ENCODE data around the gene SSR2. TPM values are rescaled to one million over a fixed set of nuclear protein-coding genes. Genes with fewer than 3 reads are reported as not detected.
"Not testable (repeated sequence)": the region's sequence is repeated elsewhere in the genome, so short reads cannot be mapped to it uniquely, and the experiment has no call there.

Gene SSR2
- total RNA-seq, 1 donor from 2014 or later = 348 TPM

- Histone ChIP-seq H3K27me3 (ENCODE audit: control insufficient read depth, insufficient read depth, low read length) (no peaks in the 10 kb centered on the region), H3K36me3 (ENCODE audit: control insufficient read depth, insufficient read depth, low read length) (peaks cover 1% of the 10 kb centered on the region), H3K4me3 (ENCODE audit: low read depth, low read length) (no peak overlapping the region)
- DNase-seq (ENCODE audit: low read depth) = no peak
- TF ChIP-seq CTCF (IDR thresholded peaks at IDR 0.05; ENCODE audit: insufficient read depth, low read length, poor library complexity, severe bottlenecking) = no peak
Observed at GRCh38 chr1:156051011-156051725, 30.4 kb upstream of the SSR2 start.

DNA sequence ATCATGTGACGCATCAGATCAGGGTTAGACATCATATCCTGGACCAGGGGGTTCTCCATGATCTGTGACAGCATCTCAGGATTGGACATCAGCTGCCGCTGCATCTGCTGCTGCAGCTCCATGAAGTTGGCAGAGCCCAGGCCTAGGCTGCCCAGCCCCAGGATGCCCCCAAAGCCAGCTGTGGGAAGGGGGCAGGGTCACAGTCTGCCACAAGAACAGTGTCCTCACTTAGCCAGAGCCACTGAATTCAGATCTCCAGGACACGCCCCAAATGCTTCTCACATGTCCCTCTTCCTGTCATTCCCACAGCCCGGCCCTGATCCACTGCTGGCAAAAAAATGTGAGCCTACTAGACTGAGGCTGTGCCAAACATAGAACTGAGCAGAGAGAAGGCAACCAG lies 29.6 kb upstream of the SSR2 start:
- Histone ChIP-seq H3K36me3 (ENCODE audit: control insufficient read depth, insufficient read depth, low read length) (peaks cover 1% of the 10 kb centered on the region), H3K27me3 (ENCODE audit: control insufficient read depth, insufficient read depth, low read length) (no peaks in the 10 kb centered on the region), H3K4me3 (ENCODE audit: low read depth, low read length) (no peak overlapping the region)
- no peak for TF ChIP-seq CTCF (IDR thresholded peaks at IDR 0.05; ENCODE audit: insufficient read depth, low read length, poor library complexity, severe bottlenecking)
- no peak for DNase-seq (ENCODE audit: low read depth)

GRCh38 chr1:156048663-156049258 lies 28.0 kb upstream of the SSR2 start:
- TF ChIP-seq CTCF (IDR thresholded peaks at IDR 0.05; ENCODE audit: insufficient read depth, low read length, poor library complexity, severe bottlenecking) = no peak
- H3K27me3 ChIP-seq (ENCODE audit: control insufficient read depth, insufficient read depth, low read length) = no peaks in the 10 kb centered on the region
- H3K36me3 ChIP-seq (ENCODE audit: control insufficient read depth, insufficient read depth, low read length) = peaks cover 1% of the 10 kb centered on the region
- H3K4me3 ChIP-seq (ENCODE audit: low read depth, low read length) = no peak overlapping the region
- no peak for DNase-seq (ENCODE audit: low read depth)

DNA sequence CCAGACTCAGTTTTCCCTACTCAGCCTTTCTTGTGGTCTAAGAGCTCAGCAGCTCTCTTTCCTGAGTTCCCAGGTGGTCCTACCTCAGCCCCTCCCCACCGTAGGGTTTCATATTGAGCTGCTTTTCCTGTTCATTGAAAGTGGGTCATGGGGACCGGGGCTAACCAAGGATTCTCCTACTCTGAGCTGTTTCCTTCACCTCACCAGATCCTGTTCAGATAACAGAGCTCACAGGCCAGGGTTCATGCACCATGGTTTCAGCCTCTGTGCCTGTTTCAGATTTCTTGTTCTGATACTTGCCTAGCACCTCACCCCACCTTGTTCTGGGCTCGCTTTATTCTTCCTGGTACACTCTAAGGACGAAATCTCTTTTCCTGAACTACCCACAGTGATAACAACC lies 24.3 kb upstream of the SSR2 start:
- no peak for TF ChIP-seq CTCF (IDR thresholded peaks at IDR 0.05; ENCODE audit: insufficient read depth, low read length, poor library complexity, severe bottlenecking)
- Histone ChIP-seq H3K36me3 (ENCODE audit: control insufficient read depth, insufficient read depth, low read length) (peaks cover 1% of the 10 kb centered on the region), H3K27me3 (ENCODE audit: control insufficient read depth, insufficient read depth, low read length) (no peaks in the 10 kb centered on the region), H3K4me3 (ENCODE audit: low read depth, low read length) (no peak overlapping the region)
- DNase-seq (ENCODE audit: low read depth) = no peak

GRCh38 chr1:156042828-156043227 lies 22.1 kb upstream of the SSR2 start:
- Histone ChIP-seq H3K36me3 (ENCODE audit: control insufficient read depth, insufficient read depth, low read length) (no peaks in the 10 kb centered on the region), H3K4me3 (ENCODE audit: low read depth, low read length) (no peak overlapping the region), H3K27me3 (ENCODE audit: control insufficient read depth, insufficient read depth, low read length) (no peaks in the 10 kb centered on the region)
- DNase-seq (ENCODE audit: low read depth) = no peak
- TF ChIP-seq CTCF (IDR thresholded peaks at IDR 0.05; ENCODE audit: insufficient read depth, low read length, poor library complexity, severe bottlenecking) = no peak

GRCh38 chr1:156034991-156035390 lies 14.2 kb upstream of the SSR2 start:
- not testable (repeated sequence) for DNase-seq (ENCODE audit: low read depth)

More at GRCh38 chr1:156034991-156035390, 14.2 kb upstream of the SSR2 start:
- not testable (repeated sequence) for H3K27me3 ChIP-seq (ENCODE audit: control insufficient read depth, insufficient read depth, low read length); H3K36me3 ChIP-seq (ENCODE audit: control insufficient read depth, insufficient read depth, low read length); H3K4me3 ChIP-seq (ENCODE audit: low read depth, low read length)
